A549 (cell line): ENCODE results near the gene GARNL3. TPM values are rescaled to one million over a fixed set of nuclear protein-coding genes. Genes with fewer than 3 reads are reported as not detected.

Experiments used
- ATAC-seq, 2 experiments: fragments of 200-7000 bp in 1 of 2; fragments of >200 bp in 1 of 2; cut with Nextera tagmentation in 1 of 2; cut with Tn5 transposase in 1 of 2; 3 replicates each; pipeline versions ENCODE4 v1.8.0 to v1.9.1; 2018 to 2020; ENCODE audit warnings: mild to moderate bottlenecking in 1 of 2, moderate library complexity in 1 of 2
- CTCF ChIA-PET: fragments of 300-600 bp; sonication (Branson Sonifier 250); formaldehyde crosslinking; extraction: SDS; loops from one replicate; lab custom pipeline; 2021; ENCODE audit warnings: antibody characterized with exemption, inconsistent platforms; lab: Yijun Ruan, JAX
- POLR2A ChIA-PET: fragments of 350-600 bp; formaldehyde crosslinking; extraction: SDS; loops from one replicate; lab custom pipeline; 2021; ENCODE audit warnings: antibody characterized with exemption, inconsistent platforms; lab: Yijun Ruan, JAX
- DNase-seq, 2 experiments: peaks; one replicate each; pipeline versions ENCODE4 v3.0.0 to v3.0.0-alpha.2; 2011 to 2016; ENCODE audit warnings: low read depth in 1 of 2, low spot score in 1 of 2
- FAIRE-seq: peaks from 2 replicates; lab custom pipeline; 2011; peaks lifted over from hg19 to GRCh38; lab: Jason Lieb, UNC
- H3K27ac ChIP-seq, 2 experiments: fragments of >200 bp; sonication (Bioruptor Twin); formaldehyde crosslinking; 3 replicates each; pipeline ENCODE4 v1.5.1; 2016 to 2017
- H3K4me1 ChIP-seq: fragments of >200 bp; sonication (Bioruptor Twin); formaldehyde crosslinking; 3 replicates; pipeline ENCODE4 v1.6.1; 2016
- H3K4me2 ChIP-seq: fragments of >200 bp; sonication (Bioruptor Twin); formaldehyde crosslinking; 3 replicates; pipeline ENCODE4 v1.6.1; 2016
- H3K4me3 ChIP-seq: fragments of >200 bp; sonication (Bioruptor Twin); formaldehyde crosslinking; 3 replicates; pipeline ENCODE4 v1.5.1; 2016
- H3K9me3 ChIP-seq: fragments of >200 bp; sonication (Bioruptor Twin); formaldehyde crosslinking; 3 replicates; pipeline ENCODE4 v1.6.1; 2016
- BHLHE40 ChIP-seq: IDR thresholded peaks from 2 replicates; pipeline ENCODE4 v1.6.1; 2012; ENCODE audit warnings: low read depth, low read length, inconsistent platforms
- CBX2 ChIP-seq: fragments of 200-600 bp; sonication (generic); IDR thresholded peaks from 2 replicates; pipeline ENCODE4 v1.6.1; 2016; ENCODE audit warnings: low read depth, mild to moderate bottlenecking, borderline replicate concordance
- CBX8 ChIP-seq: fragments of 200-600 bp; sonication (generic); IDR thresholded peaks from 2 replicates; pipeline ENCODE4 v1.6.1; 2016
- CEBPB ChIP-seq, 2 experiments: fragments of >200 bp in 1 of 2; sonication (Bioruptor Twin) in 1 of 2; formaldehyde crosslinking in 1 of 2; IDR thresholded peaks; 2 replicates each; pipeline ENCODE4 v1.6.1; 2012 to 2016
- CHD4 ChIP-seq: fragments of 200-600 bp; sonication (generic); IDR thresholded peaks from 2 replicates; pipeline ENCODE4 v1.6.1; 2016; ENCODE audit warnings: antibody characterized with exemption, mild to moderate bottlenecking, borderline replicate concordance
- EHMT2 ChIP-seq: fragments of 200-600 bp; sonication (generic); IDR thresholded peaks from 2 replicates; pipeline ENCODE4 v1.6.1; 2016; ENCODE audit warnings: antibody characterized with exemption, low read depth, mild to moderate bottlenecking, moderate library complexity
- ESRRA ChIP-seq: fragments of 150-350 bp; IDR thresholded peaks from 2 replicates; pipeline ENCODE4 v1.6.1; 2014; ENCODE audit warnings: mild to moderate bottlenecking, low read length, borderline replicate concordance
- FOSB ChIP-seq: fragments of 250-450 bp; sonication (Bioruptor Pico); IDR thresholded peaks from 2 replicates; pipeline ENCODE4 v1.5.0; 2020; ENCODE audit warnings: mild to moderate bottlenecking, moderate library complexity
- FOSL2 ChIP-seq, 2 experiments: fragments of 450-650 bp in 1 of 2; fragments of >200 bp in 1 of 2; sonication (Bioruptor Twin) in 1 of 2; formaldehyde crosslinking; IDR thresholded peaks; 2 replicates each; pipeline versions ENCODE4 v1.5.0 to v1.6.1; 2016 to 2020; ENCODE audit warnings: mild to moderate bottlenecking in 1 of 2, moderate library complexity in 1 of 2
- HDAC2 ChIP-seq: fragments of 200-600 bp; sonication (generic); IDR thresholded peaks from 2 replicates; pipeline ENCODE4 v1.6.1; 2016
- HES2 ChIP-seq: fragments of >200 bp; sonication (Bioruptor Twin); formaldehyde crosslinking; IDR thresholded peaks from 2 replicates; pipeline ENCODE4 v1.6.1; 2016
- HEYL ChIP-seq: fragments of 250-450 bp; sonication (Bioruptor Pico); IDR thresholded peaks from 2 replicates; pipeline ENCODE4 v1.8.0; 2021; ENCODE audit warnings: mild to moderate bottlenecking, moderate library complexity
- HMGXB4 ChIP-seq: fragments of 250-450 bp; sonication (Bioruptor Pico); IDR thresholded peaks from 2 replicates; pipeline ENCODE4 v1.5.0; 2021; ENCODE audit warnings: mild to moderate bottlenecking, moderate library complexity, borderline replicate concordance
- HOXA7 ChIP-seq: fragments of 250-450 bp; sonication (Bioruptor Pico); IDR thresholded peaks from 2 replicates; pipeline ENCODE4 v1.5.0; 2020; ENCODE audit warnings: mild to moderate bottlenecking, moderate library complexity
- HOXB13 ChIP-seq: fragments of 250-450 bp; sonication (Bioruptor Pico); IDR thresholded peaks from 2 replicates; pipeline ENCODE4 v1.5.0; 2020; ENCODE audit warnings: low read depth, mild to moderate bottlenecking, moderate library complexity
- HOXB5 ChIP-seq: fragments of 250-450 bp; sonication (Bioruptor Pico); IDR thresholded peaks from 2 replicates; pipeline ENCODE4 v1.5.0; 2020; ENCODE audit warnings: mild to moderate bottlenecking, moderate library complexity
- JUN ChIP-seq, 2 experiments: fragments of >200 bp; sonication (Bioruptor Twin); formaldehyde crosslinking; IDR thresholded peaks; 2 replicates in 1 of 2; 3 replicates in 1 of 2; pipeline ENCODE4 v1.6.1; 2016 to 2017
- JUNB ChIP-seq: fragments of >200 bp; sonication (Bioruptor Twin); formaldehyde crosslinking; IDR thresholded peaks from 2 replicates; pipeline ENCODE4 v1.6.1; 2016
- KDM5A ChIP-seq: fragments of 200-600 bp; sonication (generic); IDR thresholded peaks from 2 replicates; pipeline ENCODE4 v1.6.1; 2016; ENCODE audit warnings: antibody characterized with exemption, mild to moderate bottlenecking
- MAX ChIP-seq: IDR thresholded peaks from 2 replicates; pipeline ENCODE4 v1.6.1; 2012
- MYC ChIP-seq: IDR thresholded peaks from 2 replicates; pipeline ENCODE4 v1.6.1; 2012; ENCODE audit warnings: mild to moderate bottlenecking, inconsistent platforms, low read length, improper control_type of control experiment, borderline replicate concordance
- NR3C1 ChIP-seq: fragments of >200 bp; sonication (Bioruptor Twin); formaldehyde crosslinking; IDR thresholded peaks from 3 replicates; pipeline ENCODE4 v1.6.1; 2017
- POLR2A ChIP-seq: IDR thresholded peaks from 2 replicates; pipeline ENCODE4 v1.6.1; 2012; ENCODE audit warnings: mild to moderate bottlenecking, low read length
- POLR2AphosphoS2 ChIP-seq: conservative IDR thresholded peaks from 2 replicates; pipeline ENCODE4 v1.6.1; 2012; ENCODE audit warnings: low read length, improper control_type of control experiment, inconsistent platforms
- RAD21 ChIP-seq, 2 experiments: fragments of >200 bp in 1 of 2; sonication (Bioruptor Twin) in 1 of 2; formaldehyde crosslinking in 1 of 2; IDR thresholded peaks in 1 of 2; conservative IDR thresholded peaks in 1 of 2; 2 replicates in 1 of 2; 3 replicates in 1 of 2; pipeline ENCODE4 v1.6.1; 2012 to 2018; ENCODE audit warnings: inconsistent platforms in 1 of 2
- REST ChIP-seq: fragments of 200-600 bp; sonication (generic); IDR thresholded peaks from 2 replicates; pipeline ENCODE4 v1.6.1; 2016; ENCODE audit warnings: antibody characterized with exemption, mild to moderate bottlenecking, moderate library complexity
- RNF2 ChIP-seq: fragments of 200-600 bp; sonication (generic); IDR thresholded peaks from 2 replicates; pipeline ENCODE4 v1.6.1; 2016; ENCODE audit warnings: low read depth, mild to moderate bottlenecking, antibody characterized with exemption, moderate library complexity, borderline replicate concordance
- TP53 ChIP-seq: fragments of 250-450 bp; sonication (Bioruptor Pico); IDR thresholded peaks from 2 replicates; pipeline ENCODE4 v1.5.0; 2021; ENCODE audit warnings: mild to moderate bottlenecking, moderate library complexity
- USF2 ChIP-seq: fragments of 450-650 bp; IDR thresholded peaks from 2 replicates; pipeline ENCODE4 v1.6.1; 2014; ENCODE audit warnings: antibody characterized with exemption
- ZNF302 ChIP-seq: fragments of 250-450 bp; sonication (Bioruptor Pico); IDR thresholded peaks from 2 replicates; pipeline ENCODE4 v1.9.0; 2021; ENCODE audit warnings: inconsistent platforms, mild to moderate bottlenecking, moderate library complexity
- WGBS: methylation state at CpG from one replicate; pipeline ENCODE4 v1.1.6; 2017; ENCODE audit errors: missing lambda C conversion rate; 5-methylcytosine and 5-hydroxymethylcytosine counted together
- polyA plus RNA-seq, 4 experiments: library from polyadenylated mRNA; depleted of rRNA in 3 of 4; stranded (reverse); fragments of >200 nt; fragmentation: RNase III in 1 of 4; extraction: RNeasy Plus Mini Kit Qiagen cat#74134 plus additional on column Dnase treatment in 1 of 4; gene quantifications; 2 replicates in 3 of 4; 3 replicates in 1 of 4; pipeline ENCODE4 v1.2.3, GENCODE V29; 2011 to 2017

Gene GARNL3
- polyA plus RNA-seq, 2 of the 4 experiments (the other 2 are of a cell fraction), result 2.9 to 5.1 TPM

- FAIRE-seq (no peak), ATAC-seq (no peak)
- Histone ChIP-seq H3K4me2 (no peak overlapping the region), H3K4me3 (no peak overlapping the region), H3K9me3 (no peaks in the 10 kb centered on the region), H3K27ac (no peak overlapping the region), H3K4me1 (no peaks in the 10 kb centered on the region)
- 76% methylated on average over 7 of the region's 7 CpGs for WGBS
- ChIA-PET CTCF (interaction anchor here (1.3 to 9.7 kb wide), 9 partner anchors 10 to 705 kb away, joined by 3 to 119 read pairs (median 14); partner anchors contain the start of gene SLC2A8), POLR2A (no interaction called here)
- no peak for TF ChIP-seq CBX8
- TF ChIP-seq CHD4, result no peak
- TF ChIP-seq HOXB13, result no peak
- TF ChIP-seq FOSB, result no peak
- no peak for TF ChIP-seq POLR2A
- TF ChIP-seq RAD21 (conservative IDR thresholded peaks at IDR 0.05 in 1 of 2, IDR thresholded peaks at IDR 0.05 in 1 of 2), result no peak
- no peak for TF ChIP-seq HMGXB4 (CRISPR knock-in tag)
- TF ChIP-seq CBX2, result no peak
- no peak for TF ChIP-seq MYC
- no peak for TF ChIP-seq USF2
- no peak for TF ChIP-seq JUN (IDR thresholded peaks at IDR 0.05)
- TF ChIP-seq MAX, result no peak
- TF ChIP-seq BHLHE40, result no peak
- TF ChIP-seq ZNF302, result no peak
- TF ChIP-seq, all 56 proteins: peak for 0
- no peak for DNase-seq
Measured at GRCh38 chr9:127216210-127216887, 48.2 kb upstream of the GARNL3 start.

GRCh38 chr9:127216888-127217217 lies 47.7 kb upstream of the GARNL3 start:
- ATAC-seq (no peak), FAIRE-seq (no peak)
- TF ChIP-seq FOSL2 (IDR thresholded peaks at IDR 0.05) (no peak), FOSL2 (CRISPR knock-in tag; IDR thresholded peaks at IDR 0.05) (no peak), REST (no peak), HOXA7 (no peak), POLR2AphosphoS2 (no peak), KDM5A (no peak), RNF2 (no peak), HOXB5 (no peak), EHMT2 (no peak), POLR2A (no peak), HMGXB4 (CRISPR knock-in tag) (no peak), NR3C1 (no peak), ESRRA (no peak), JUNB (no peak), HEYL (CRISPR knock-in tag) (no peak), TP53 (CRISPR knock-in tag) (no peak), HDAC2 (no peak), MYC (no peak), CEBPB (IDR thresholded peaks at IDR 0.05) (no peak), HES2 (no peak)

More at GRCh38 chr9:127216888-127217217, 47.7 kb upstream of the GARNL3 start:
- no peak for DNase-seq
- H3K4me3 ChIP-seq, result no peak overlapping the region
- WGBS, result 74% methylated on average over 5 of the region's 5 CpGs
- CTCF ChIA-PET, result interaction anchor here (1.3 to 9.7 kb wide), 8 partner anchors 9 to 276 kb away, joined by 3 to 119 read pairs (median 18); partner anchors contain the start of gene SLC2A8
- H3K4me1 ChIP-seq, result no peaks in the 10 kb centered on the region
- H3K4me2 ChIP-seq, result no peak overlapping the region
- no peak overlapping the region for H3K27ac ChIP-seq
- no peaks in the 10 kb centered on the region for H3K9me3 ChIP-seq
- POLR2A ChIA-PET, result no interaction called here
